HEK293T (cell line): Measurements from ENCODE around the gene SHF.

Source experiments
- FOXA1 ChIP-seq: fragments of 450-650 bp; IDR thresholded peaks from 2 replicates; pipeline ENCODE4 v1.6.1; 2016; ENCODE audit warnings: mild to moderate bottlenecking
- HDGF ChIP-seq: fragments of 450-650 bp; IDR thresholded peaks from 2 replicates; pipeline ENCODE4 v1.6.1; 2017; ENCODE audit warnings: antibody characterized with exemption, borderline replicate concordance
- NFRKB ChIP-seq: fragments of 450-650 bp; IDR thresholded peaks from 2 replicates; pipeline ENCODE4 v1.6.1; 2016; ENCODE audit warnings: mild to moderate bottlenecking, moderate library complexity
- TARDBP ChIP-seq: fragments of 450-650 bp; IDR thresholded peaks from 2 replicates; pipeline ENCODE4 v1.6.1; 2016
- ZNF384 ChIP-seq: fragments of 450-650 bp; IDR thresholded peaks from 2 replicates; pipeline ENCODE4 v1.6.1; 2016

DNA sequence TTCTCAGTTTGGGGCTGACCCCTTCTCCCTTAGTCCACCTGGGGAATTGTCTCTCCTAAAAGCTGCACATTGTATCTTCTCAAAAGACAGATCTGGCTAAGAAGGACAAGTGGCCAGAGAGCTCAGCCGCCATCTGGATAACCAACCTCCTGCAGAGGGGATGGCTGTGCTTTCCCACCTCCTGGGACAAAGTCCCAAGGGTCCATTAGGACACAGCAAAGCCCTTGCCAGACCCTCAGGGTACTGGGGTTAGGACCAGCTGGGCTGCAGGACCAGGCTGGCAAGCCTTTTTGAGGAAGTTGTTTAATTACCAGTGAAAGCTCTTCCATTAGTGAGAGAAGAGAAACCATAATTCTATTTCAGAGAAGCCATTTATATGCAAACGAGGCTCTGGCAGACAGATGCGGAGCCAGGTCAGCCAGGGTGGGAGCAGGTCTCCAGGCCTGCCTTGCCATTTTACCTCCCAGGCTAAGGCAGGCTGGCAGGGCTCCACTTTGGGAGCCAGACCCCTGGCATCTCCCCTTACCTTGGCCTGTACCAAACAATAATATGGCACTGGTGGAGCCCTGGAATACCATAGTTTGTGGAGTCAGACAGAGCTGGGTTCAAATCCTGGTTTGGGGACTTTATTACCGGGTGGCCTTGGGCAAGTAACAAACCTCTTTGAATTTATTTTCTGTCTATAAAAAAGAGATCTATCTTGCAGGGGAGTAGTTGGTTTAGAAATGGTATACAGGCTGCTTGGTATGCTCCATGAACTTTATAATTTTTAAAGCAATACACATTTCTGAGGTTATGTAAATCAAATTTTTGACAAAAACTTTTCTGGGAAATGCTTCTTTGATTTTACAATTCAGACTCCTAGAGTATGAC is 17.9 kb downstream of the SHF start:
- TF ChIP-seq ZNF384 (no peak), HDGF (no peak), TARDBP (no peak), NFRKB (no peak), FOXA1 (no peak)
